ENCODE measurements around the gene FAAP100. TPM values are rescaled to one million over a fixed set of nuclear protein-coding genes. Genes with fewer than 3 reads are reported as not detected.

The FAAP100 gene
- total and polyA plus RNA-seq, 2 experiments from 2014 or later: 25.2 to 44.9 TPM

DNA sequence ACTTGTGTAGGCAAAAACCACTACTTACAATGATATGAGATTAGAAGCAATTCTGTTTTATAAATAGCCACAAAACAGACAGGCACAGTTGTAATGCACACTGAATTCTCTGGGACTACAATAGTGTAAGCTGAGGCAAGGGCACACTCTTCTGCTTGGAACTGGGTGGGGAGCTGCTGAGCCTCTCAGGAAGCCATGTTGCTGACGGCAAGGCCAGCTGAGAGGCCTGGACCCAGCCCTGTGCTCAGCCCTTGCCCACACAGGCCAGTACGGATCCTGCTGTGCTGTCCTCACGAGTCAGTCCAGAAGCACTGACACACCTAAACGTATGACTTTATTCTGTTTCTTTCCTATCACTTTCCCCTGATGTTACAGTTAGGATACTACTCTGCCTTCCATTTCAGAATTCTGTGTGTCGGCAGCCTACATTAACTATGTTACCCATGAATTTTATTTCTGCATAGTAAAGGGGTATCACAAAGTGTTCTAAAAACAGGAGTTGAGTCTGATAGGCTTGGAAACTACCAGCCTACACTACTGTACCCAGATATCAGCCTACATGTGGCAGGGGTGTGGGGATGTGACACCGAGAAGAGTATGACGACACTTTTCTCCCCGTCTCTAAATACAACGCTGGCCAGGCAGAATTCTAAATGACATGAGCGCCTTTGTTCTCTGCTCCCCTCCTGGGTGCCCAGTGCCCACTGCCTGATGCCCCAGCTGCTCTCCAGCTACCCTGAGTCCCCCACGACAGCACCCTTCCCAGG lies 41.1 kb upstream of the FAAP100 start:
- Histone ChIP-seq H3K79me2 (ENCODE audit: insufficient read depth) (peaks cover 40% of the 10 kb centered on the region), H3K27ac (no peak overlapping the region), H3K36me3 (ENCODE audit: low read depth) (peaks cover 49% of the 10 kb centered on the region), H3K4me3 (no peak overlapping the region), H4K20me1 (ENCODE audit: insufficient read depth) (no peaks in the 10 kb centered on the region), H3F3A (ENCODE audit: insufficient read depth) (peaks cover 2% of the 10 kb centered on the region), H2AFZ (no peak overlapping the region), H3K9ac (no peak overlapping the region), H3K4me1 (ENCODE audit: insufficient read depth) (peaks cover 14% of the 10 kb centered on the region), H3K9me2 (ENCODE audit: insufficient read depth) (no peaks in the 10 kb centered on the region), H3K27me3 (replicated peaks; ENCODE audit: insufficient read depth) (no peaks in the 10 kb centered on the region), H3K9me3 (ENCODE audit: low read depth) (no peaks in the 10 kb centered on the region), H3K4me2 (ENCODE audit: unreplicated experiment) (no peak overlapping the region)
- no peak for DNase-seq
- 93 to 94% methylated on average over 11 of the region's 11 CpGs for WGBS, 2 experiments (ENCODE audit: low coverage in 1 of 2, low lambda C conversion rate in 2 of 2, missing lambda C conversion rate in 2 of 2)
- TF ChIP-seq EZH2phosphoT487 (IDR thresholded peaks at IDR 0.05; ENCODE audit: insufficient read depth, low read depth) (no peak), EZH2 (IDR thresholded peaks at IDR 0.05; ENCODE audit: insufficient read depth, poor library complexity, severe bottlenecking) (no peak)
- in situ Hi-C loops (cut with MboI): loop anchor here (10.0 kb wide), 1 partner anchor 62 kb away; the partner anchor contains the start of gene PDE6G

DNA sequence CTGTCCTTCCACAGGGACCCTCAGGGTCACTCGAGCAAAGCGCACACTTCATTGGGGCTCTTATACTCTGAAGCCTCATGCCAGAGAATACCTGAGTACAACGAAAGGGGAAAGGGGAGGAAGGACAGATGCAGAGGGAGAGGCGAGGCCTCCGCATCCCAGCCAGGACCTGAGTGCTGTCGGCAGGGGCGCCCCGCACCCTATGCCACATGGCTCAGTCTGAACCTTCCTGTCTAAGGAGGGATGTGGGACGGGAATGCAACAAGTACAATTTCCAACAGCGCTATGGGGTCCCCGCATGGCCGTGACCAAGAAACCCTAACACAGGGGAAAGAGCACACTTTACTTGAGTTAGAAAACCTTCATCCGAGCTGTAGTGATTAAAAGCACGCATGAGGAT lies 39.8 kb upstream of the FAAP100 start:
- H3K9me3 ChIP-seq (ENCODE audit: low read depth): no peaks in the 10 kb centered on the region
- in situ Hi-C loops (cut with MboI): loop anchor here (10.0 kb wide), 1 partner anchor 63 kb away; the partner anchor contains the start of gene PDE6G
- TF ChIP-seq EZH2 (IDR thresholded peaks at IDR 0.05; ENCODE audit: insufficient read depth, poor library complexity, severe bottlenecking): no peak
- no peak for TF ChIP-seq EZH2phosphoT487 (IDR thresholded peaks at IDR 0.05; ENCODE audit: insufficient read depth, low read depth)
- peaks cover 56% of the 10 kb centered on the region for H3K36me3 ChIP-seq (ENCODE audit: low read depth)
- H3K9ac ChIP-seq: no peak overlapping the region
- no peaks in the 10 kb centered on the region for H3K9me2 ChIP-seq (ENCODE audit: insufficient read depth)
- WGBS, 2 experiments (ENCODE audit: low coverage in 1 of 2, low lambda C conversion rate in 2 of 2, missing lambda C conversion rate in 2 of 2): 89 to 92% methylated on average over 14 of the region's 14 CpGs
- H4K20me1 ChIP-seq (ENCODE audit: insufficient read depth): no peaks in the 10 kb centered on the region
- no peak overlapping the region for H3K4me2 ChIP-seq (ENCODE audit: unreplicated experiment)
- H3K79me2 ChIP-seq (ENCODE audit: insufficient read depth): peaks cover 32% of the 10 kb centered on the region
- peaks cover 14% of the 10 kb centered on the region for H3K4me1 ChIP-seq (ENCODE audit: insufficient read depth)
- H3K27me3 ChIP-seq (replicated peaks; ENCODE audit: insufficient read depth): no peaks in the 10 kb centered on the region
- no peak overlapping the region for H3K27ac ChIP-seq
- no peak for DNase-seq
- no peaks in the 10 kb centered on the region; the same call in 1 of the 2 replicates for H3F3A ChIP-seq (ENCODE audit: insufficient read depth)
- H2AFZ ChIP-seq: no peak overlapping the region
- H3K4me3 ChIP-seq: no peak overlapping the region

DNA sequence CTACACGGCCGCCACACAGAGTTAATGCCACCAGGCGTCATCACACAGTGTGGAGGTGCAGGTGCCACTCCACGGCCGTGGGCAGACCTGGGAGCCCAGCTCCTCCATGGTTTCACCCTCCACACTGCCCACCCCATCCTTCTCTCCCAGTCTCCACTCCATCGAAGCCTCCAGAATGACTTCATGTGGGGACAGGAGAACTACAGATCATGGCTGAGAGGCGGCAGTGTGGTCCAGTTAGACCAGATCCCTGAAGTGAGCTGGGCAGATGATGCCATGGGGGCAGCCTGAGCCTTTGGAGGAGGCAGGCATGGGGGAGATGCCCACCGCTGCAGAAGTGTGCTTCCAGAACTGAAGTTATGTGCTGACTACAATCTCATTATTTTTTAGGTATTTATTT lies 38.0 kb upstream of the FAAP100 start:
- H3K79me2 ChIP-seq (ENCODE audit: insufficient read depth): peaks cover 23% of the 10 kb centered on the region
- no peak overlapping the region for H3K9ac ChIP-seq
- H3K27me3 ChIP-seq (replicated peaks; ENCODE audit: insufficient read depth): no peaks in the 10 kb centered on the region
- no peak overlapping the region for H2AFZ ChIP-seq
- 90 to 92% methylated on average over 8 of the region's 8 CpGs for WGBS, 2 experiments (ENCODE audit: low coverage in 1 of 2, low lambda C conversion rate in 2 of 2, missing lambda C conversion rate in 2 of 2)
- TF ChIP-seq EZH2phosphoT487 (IDR thresholded peaks at IDR 0.05; ENCODE audit: insufficient read depth, low read depth) (no peak), EZH2 (IDR thresholded peaks at IDR 0.05; ENCODE audit: insufficient read depth, poor library complexity, severe bottlenecking) (no peak)
- DNase-seq: no peak
- no peak overlapping the region for H3K4me3 ChIP-seq
- no peaks in the 10 kb centered on the region for H3K9me2 ChIP-seq (ENCODE audit: insufficient read depth)
- H3K27ac ChIP-seq: no peak overlapping the region
- H3K36me3 ChIP-seq (ENCODE audit: low read depth): peaks cover 50% of the 10 kb centered on the region
- in situ Hi-C loops (cut with MboI): loop anchor here (10.0 kb wide), 1 partner anchor 65 kb away; the partner anchor contains the start of gene PDE6G
- H3K4me2 ChIP-seq (ENCODE audit: unreplicated experiment): no peak overlapping the region
- no peaks in the 10 kb centered on the region for H3K9me3 ChIP-seq (ENCODE audit: low read depth)
- peaks cover 5% of the 10 kb centered on the region; the same call in 1 of the 2 replicates for H3K4me1 ChIP-seq (ENCODE audit: insufficient read depth)
- no peaks in the 10 kb centered on the region for H4K20me1 ChIP-seq (ENCODE audit: insufficient read depth)
- H3F3A ChIP-seq (ENCODE audit: insufficient read depth): no peaks in the 10 kb centered on the region

DNA sequence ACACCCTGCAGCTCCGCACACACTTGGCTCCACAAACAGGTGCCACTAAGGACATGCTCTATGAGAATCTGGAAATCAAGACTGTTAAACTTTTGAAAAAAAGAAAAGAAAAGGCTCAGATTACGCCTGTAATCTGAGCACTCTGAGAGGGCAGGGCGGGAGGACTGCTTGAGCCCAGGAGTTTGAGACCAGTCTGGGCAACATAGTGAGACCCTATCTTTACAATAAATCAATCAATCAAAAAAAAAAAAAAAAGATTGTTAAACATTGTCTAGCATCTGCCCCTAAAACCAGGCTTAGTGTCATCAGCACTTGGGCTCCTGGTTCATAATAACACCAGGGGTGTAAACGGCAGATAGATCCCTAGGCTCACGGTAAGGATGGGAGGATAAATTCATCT lies 37.5 kb upstream of the FAAP100 start:
- in situ Hi-C loops (cut with MboI): loop anchor here (10.0 kb wide), 1 partner anchor 65 kb away; the partner anchor contains the start of gene PDE6G
- Histone ChIP-seq H3K4me2 (ENCODE audit: unreplicated experiment) (no peak overlapping the region), H3K27ac (no peak overlapping the region), H3K27me3 (replicated peaks; ENCODE audit: insufficient read depth) (no peaks in the 10 kb centered on the region), H3F3A (ENCODE audit: insufficient read depth) (no peaks in the 10 kb centered on the region), H4K20me1 (ENCODE audit: insufficient read depth) (no peaks in the 10 kb centered on the region), H3K9me2 (ENCODE audit: insufficient read depth) (no peaks in the 10 kb centered on the region), H3K4me3 (no peak overlapping the region), H3K36me3 (ENCODE audit: low read depth) (peaks cover 50% of the 10 kb centered on the region), H3K79me2 (ENCODE audit: insufficient read depth) (peaks cover 23% of the 10 kb centered on the region), H2AFZ (no peak overlapping the region), H3K4me1 (ENCODE audit: insufficient read depth) (peaks cover under 1% of the 10 kb centered on the region; the same call in 1 of the 2 replicates), H3K9ac (no peak overlapping the region), H3K9me3 (ENCODE audit: low read depth) (no peaks in the 10 kb centered on the region)
- TF ChIP-seq EZH2 (IDR thresholded peaks at IDR 0.05; ENCODE audit: insufficient read depth, poor library complexity, severe bottlenecking): no peak
- no peak for TF ChIP-seq EZH2phosphoT487 (IDR thresholded peaks at IDR 0.05; ENCODE audit: insufficient read depth, low read depth)
- DNase-seq: no peak
- 94 to 97% methylated on average over 5 of the region's 5 CpGs for WGBS, 2 experiments (ENCODE audit: low coverage in 1 of 2, low lambda C conversion rate in 2 of 2, missing lambda C conversion rate in 2 of 2)

All from GM23248 (cell line).